GM18502 (cell line): Measurements from ENCODE around the gene RER1.

Experiments
- ATAC-seq: cut with Tn5 transposase; IDR thresholded peaks from one replicate; pipeline ENCODE4 v1.9.1; 2021; ENCODE audit warnings: mild to moderate bottlenecking; ENCODE audit not compliant: unreplicated experiment, poor library complexity

RER1 gene

DNA sequence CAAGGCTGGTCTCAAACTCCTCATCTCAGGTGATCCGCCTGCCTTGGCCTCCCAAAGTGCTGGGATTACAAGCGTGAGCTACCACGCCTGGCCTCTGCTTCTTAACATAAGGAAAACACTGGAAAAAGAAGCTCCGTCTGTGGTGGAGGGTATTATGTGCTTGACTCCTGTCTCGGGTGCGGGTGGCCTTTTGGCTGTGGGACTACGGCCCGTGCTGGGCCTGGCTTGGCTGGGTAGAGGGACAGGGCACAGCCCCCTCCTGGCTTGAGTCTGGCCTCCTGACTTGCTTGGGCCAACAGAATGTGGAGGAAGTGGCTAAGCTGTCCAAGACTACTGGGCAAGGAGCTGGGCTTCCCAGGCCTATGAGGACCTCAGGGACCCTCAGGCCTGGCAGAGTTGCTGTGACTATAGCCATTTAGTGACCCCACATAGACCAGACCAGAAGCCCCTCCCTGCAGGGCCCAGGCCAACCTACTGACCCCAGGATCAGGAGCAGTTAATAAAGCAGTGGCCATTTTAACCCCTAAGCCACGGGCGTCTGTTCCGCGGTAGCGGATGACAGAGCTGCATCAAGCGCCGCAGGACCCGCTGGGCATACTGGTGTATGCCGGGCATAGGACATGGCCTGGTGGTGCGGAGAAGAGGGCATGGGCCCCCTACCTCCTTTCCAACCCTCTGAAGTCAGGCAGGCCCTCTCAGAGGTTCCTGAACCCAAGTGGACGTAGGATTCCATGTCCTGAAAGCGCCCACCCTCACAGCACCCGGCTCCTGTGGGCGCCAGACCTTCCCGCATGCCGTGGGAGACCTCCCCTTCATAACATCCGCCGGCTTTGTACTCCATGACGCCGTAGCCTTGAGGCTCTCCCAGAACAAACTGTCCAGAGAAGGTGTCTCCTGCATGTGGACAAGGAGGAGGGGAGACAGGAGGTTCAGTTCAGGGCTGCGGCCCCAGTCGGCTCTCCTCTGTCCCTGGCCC lies 4.7 kb upstream of the RER1 start:
- no peak for ATAC-seq

DNA sequence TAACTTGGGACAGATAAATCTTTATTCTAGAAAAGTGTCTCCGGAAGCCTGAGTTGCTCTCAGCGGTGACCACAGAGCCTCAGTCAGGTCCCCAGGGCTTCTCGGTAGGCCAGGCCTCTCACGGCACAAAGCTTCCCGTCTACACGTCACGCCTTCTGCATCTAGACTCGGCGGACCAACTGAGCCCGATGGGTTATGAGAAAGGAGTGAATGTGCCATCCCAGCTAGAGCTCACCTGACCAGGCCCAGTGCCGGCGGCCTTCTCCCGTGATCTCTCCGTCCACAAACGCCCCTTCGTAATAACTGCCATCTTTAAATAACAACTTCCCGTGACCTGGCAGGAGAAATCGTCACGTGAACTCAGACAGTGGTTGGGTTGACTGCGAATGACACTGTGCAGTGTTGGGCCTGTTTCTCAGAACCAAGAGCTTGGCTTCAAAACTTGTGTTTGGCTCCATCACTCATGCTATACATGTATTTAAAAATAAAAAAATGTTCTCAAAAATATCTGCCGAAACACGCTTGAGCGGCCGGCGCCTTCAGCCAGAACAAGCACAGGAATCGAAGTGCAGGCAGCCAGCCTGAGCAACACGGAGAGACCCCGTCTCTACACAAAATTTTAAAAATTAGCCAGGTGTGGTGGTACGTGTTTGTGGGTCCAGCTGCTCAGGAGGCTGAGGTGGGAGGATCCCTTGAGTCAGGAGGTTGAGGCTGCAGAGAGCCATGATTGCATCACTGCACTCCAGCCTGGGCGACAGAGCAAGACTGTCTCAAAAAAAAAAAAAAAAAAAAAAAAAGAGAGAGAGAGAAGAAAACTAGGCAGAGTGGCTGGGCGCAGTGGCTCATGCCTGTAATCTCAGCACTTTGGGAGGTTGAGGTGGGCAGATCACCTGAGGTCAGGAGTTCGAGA lies 3.4 kb upstream of the RER1 start:
- no peak for ATAC-seq

DNA sequence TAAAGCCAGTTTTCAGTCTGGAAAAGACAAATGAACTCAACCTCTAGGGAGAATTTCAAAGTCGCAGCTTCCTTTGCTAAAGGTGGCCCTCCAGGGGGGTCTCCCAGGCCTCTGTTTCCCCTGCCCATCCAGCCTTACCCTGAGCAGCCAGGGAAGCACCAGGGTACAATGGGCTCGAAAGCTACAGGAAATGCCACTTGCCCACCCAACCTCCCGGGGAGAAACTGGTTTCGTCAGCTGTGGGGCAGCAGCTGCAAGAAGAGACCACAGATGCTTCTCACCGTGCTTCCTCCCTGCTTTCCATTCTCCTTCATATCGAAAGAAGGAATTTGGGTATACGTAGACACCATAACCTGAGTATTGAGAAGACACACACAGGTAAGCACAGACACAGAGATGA lies 2.0 kb upstream of the RER1 start:
- ATAC-seq = no peak

DNA sequence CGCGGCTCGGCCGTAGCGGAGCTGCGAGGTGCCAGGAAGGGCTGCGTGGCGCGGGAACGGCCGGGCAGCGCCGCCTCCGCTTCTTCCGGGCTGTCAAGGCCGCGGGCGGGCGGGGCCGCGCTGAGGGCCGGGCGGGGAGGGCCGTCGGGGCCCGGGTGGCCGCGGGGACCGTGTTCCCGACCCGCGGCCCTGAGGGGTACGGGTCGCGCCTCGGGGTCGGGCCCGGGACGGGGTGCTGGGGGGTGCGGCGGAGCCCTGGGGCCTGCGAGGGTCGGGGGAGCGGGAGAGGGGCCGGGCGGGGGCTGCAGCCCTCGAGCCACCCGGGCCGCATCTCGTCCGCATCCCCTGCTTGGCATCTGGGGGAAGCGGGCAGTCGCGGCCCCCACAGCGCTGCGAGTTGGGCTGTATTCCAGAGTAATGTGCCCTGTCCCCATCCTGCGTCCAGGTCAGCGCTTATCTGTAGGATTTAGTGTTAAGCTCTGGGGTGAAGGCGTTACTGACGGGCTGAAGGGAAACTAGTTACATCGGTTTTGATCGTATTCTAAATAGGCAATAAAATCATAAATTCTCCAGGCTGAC lies 379 bp downstream of the RER1 start:
- ATAC-seq = peak; percentile 17

DNA sequence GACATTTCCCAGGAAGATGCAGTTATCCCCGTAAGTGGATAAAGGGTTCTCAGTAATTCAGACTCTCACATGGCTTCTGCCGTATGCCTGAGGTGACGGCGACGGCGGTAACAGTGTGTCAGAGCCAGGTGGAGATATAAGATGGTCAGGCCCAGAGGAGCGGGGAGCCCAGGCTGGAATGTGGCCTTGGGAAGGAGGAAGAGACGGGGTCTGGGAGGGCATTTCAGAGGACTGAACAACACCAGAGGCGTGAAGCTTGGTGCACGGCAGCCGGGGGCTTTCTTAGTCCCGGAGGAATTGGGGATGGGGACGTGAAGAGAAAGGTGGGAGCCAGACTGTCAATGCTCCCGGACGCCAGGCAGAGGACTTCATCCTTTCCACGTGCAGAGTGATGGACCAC lies 1.0 kb downstream of the RER1 start:
- ATAC-seq = no peak

DNA sequence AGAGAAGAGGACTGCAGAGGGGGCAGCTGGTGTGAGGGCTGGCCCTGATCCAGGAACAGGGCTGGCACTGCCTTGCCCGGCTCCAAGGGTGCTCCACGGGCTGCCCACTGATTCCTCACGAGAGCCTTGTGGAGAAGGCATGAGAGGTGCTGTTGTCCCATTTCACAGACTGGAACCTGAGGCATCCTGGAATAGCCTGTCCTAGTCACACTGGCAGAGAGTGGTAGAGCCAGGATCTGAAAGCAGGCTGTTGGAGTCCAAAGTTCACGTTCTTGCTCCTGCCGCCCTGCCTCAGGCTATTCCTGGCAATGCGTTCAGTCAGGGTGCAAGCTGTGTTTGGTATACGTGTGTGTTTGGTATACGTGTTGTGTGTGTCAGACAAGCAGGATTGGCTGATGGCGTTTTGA lies 1.8 kb downstream of the RER1 start:
- ATAC-seq = no peak

DNA sequence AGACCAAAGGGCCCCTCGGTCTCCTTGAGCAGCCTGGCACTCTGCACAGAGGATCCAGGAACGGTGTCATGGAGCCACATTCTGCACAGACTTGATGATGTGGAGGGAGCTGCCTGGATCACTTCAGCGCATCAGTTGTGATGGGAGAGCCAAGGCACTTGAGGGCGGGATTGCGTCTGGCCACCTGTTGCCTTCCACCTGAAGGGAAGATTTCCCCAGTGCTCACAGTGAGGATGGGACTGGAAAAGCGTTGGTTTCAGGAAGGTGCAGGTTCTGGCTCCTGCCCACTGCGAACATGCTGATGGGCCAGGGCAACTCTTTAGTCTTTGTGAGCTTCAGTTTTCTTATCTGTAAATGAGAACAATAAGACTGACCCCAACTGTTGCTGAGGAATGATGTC lies 2.6 kb downstream of the RER1 start:
- no peak for ATAC-seq

DNA sequence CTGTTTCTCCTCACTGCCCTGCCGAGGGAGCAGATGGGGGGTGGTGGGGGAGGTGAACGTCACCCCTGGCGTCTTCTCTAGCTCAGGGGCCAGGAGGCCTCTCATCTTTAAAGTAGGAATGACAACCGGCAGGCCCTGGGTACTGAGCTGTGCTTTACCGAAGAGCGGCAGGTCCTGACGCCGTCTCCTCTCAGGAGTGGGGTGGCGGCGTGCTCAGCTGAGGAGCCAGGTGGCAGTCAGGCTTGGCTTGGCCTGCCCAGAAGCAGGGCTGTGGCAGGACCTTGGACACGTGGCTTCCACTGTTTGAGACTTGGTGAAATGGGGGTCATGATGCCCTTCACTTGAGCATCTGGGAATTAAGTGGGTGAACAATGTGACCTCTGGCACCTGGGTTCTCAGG lies 3.1 kb downstream of the RER1 start:
- ATAC-seq = no peak

DNA sequence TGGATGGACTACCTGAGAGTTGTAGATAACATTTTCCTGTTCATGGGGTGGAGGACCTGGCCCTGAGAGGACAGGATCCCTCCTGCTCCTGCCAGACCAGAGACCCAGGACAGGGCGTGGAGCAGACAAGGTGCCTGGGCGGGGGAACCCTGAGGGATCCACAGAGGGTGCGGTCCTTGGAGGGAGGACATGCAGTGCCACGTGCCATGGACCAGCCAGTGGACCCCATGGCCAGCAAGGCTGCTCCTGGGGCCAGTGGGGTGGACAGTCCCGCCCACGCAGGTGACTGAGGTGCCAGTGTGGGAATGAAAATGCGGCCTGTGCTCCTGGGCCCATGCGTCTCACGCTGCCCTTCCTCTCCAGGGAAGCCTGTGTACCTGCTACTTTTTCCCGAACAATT lies 3.6 kb downstream of the RER1 start:
- ATAC-seq = no peak

DNA sequence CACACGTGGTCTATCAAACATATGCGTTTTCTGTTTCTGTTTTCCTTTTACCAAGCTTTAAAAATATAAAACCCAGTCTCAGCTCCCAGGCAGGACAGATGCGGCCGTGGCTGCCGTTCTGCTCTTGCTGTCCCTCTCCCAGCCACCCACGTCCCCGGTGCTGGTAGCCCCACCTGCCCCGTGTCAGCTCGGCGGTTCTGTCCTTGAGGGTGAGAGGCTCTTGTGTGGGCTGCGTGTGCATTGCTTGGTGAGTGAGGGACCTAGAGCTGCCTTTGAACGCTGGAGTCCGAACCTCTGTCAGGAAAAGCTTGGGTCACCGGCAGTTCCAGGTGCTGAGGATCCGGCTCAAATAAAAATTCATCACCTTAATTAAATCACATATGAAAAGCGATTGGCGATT lies 4.4 kb downstream of the RER1 start:
- no peak for ATAC-seq

DNA sequence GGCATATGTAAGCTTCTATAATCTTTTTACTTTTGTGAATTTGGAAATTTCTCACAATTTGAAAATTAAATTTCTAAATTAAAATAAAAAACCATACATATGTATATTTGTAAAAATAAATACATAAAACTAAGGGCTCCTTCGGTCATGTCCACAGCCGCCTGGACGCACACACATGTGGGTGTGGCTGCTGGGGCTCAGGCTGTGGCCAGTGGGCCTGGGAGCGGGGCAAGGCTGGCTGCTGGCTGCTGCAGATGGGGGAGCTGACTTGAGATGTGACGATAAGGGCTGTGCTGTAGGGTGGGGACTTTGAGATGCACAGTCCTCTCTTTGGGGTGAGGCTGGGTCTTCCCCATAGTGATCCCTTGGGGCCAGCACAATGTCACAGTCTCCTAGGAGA lies 4.8 kb downstream of the RER1 start:
- no peak for ATAC-seq

DNA sequence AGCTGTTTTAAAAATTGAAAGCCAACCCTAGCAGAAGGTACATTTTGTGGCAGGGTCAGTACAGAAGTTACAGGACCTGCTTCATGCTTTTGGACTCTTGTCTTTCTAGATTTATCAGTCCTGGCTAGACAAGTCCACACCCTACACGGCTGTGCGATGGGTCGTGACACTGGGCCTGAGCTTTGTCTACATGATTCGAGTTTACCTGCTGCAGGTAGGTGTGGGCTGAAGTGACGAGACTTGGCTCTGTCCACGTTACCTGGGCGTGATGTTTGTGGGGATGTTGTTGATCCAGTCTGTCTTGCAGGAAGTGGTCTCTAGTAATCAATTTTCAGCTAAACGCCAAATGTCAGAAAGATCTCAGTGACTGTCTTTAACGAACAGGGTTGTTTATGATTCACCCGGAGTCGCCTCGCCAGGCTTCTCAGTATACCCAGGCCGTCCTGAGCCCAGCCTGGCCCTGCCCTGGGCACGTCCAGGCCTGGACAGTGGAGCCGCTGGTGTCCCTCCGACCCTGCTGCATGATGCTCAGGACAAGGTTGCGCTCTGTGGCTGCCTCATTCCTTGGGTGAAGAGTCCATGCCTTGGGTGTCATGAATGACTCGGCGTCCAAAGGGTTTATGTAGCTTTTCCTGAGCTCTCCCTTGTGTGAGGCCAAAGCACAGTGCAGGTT lies 5.5 kb downstream of the RER1 start:
- no peak for ATAC-seq

DNA sequence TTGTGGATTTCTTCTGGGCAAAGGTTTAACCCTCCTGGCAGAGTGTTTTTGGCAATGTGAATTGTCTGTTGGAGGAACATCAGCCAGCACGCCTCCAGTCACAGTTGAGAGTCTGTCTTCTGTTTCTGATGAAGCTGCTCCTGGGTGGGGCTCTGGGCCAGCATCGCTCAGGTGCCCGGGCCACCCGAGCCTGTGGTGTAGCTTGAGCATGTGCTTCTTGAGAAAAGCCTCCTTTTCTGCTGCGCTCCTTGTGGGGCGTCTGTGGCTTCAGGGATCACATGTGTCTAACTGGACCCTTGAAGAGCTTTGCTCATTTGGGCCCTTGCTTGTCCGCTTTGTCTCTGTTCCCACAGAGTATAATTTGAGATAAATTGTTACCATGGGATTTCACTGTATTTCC lies 7.2 kb downstream of the RER1 start:
- no peak for ATAC-seq

DNA sequence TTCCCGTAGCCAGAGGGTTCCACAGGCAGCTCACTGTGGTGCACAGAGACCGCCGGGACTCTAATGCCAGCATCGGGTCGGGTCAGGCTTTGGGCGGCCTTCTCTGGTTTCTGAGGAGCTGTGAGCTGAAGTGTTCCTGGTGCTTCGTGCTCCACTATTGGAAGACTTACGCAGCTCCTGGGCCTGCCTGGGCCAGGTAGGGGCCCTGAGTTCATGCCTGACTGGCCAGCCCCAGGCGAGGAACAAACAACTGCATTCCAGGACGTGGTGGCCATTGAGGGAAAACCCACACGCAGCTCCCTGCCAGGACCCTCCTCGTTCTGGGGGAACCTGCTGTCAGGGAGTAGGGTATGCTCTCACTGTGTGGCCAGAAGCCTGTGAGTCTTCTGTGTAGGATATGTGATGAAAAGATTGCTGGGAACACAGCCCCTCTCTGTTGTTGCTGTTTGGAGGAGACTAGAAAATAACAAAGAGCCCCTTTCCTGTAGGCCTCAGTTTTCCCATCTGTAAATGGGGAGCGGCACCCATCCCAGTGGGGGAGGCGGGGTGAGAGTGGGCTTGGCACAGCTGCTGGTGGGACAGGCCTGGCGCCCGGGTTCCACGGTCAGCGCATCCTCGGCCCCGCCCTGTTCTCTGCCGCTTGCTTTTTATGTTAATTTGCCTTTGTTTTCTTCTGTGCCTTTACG lies 8.4 kb downstream of the RER1 start:
- no peak for ATAC-seq

DNA sequence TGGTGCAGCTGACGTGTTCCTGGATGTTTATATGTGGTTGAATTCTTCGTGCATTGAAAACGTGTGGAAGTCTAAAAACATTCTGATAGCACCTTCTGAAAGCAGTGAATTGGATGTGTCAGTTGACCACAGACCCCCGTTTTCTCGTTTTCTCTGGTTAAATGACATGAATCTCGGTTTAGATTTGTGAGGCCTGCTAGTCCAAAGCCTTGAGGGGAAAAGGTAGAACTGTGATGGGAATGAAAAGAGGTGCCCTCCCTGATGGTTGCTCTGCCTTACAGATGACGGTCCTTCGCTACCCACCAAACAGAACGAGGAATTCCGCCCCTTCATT lies 8.9 kb downstream of the RER1 start:
- no peak for ATAC-seq

DNA sequence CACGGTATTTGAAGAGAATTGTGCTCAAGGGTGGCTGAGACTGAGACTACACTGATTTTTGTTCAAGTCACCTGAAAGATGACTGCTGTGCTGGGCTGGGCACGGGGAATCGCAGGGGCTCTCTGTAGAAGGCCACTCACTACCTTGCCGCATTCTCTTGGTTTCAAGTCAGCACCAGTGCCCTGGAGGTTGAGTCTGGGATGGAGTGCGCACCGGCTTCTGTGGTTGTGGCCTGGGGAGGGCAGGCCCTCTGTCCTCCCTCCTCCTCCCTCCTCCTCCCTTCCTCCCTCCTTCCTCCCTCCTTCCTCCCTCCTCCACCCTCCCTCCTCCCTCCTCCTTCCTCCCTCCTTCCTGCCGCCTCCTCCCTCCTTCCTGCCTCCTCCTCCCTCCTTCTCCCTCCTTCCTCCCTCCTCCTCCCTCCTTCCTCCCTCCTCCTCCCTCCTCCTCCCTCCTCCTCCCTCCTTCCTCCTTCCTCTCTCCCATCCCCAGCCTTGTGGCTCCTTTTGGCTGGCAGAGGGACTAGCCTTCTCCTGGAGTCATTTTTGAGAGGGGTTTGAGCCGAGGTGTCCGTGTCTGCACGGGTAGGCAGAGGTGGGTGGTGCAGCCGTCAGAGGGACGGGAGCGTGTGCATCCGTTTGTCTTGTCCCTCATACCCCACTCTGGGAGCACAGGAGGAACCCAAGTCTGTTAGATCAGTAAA lies 9.5 kb downstream of the RER1 start:
- no peak for ATAC-seq

DNA sequence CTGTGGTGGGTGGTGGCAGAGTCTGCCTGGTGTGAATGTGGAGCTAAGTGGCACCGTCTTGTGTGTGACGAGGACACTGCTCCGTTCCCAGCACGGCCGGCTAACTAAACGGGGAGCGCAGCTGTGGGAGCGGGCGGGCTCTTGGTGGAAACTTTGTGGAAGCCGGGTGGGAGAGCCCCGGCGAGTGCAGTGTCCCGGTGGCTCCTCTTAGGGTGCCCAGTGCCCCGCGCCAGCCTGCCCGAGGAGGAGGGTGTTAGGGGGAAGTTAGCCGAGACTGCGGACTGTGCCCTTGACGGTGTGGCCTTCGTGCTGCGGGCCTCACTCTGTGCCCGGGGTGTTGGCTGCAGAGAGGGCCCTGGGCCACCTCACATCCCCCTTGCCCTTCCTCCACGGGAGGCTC lies 10.8 kb downstream of the RER1 start:
- no peak for ATAC-seq

DNA sequence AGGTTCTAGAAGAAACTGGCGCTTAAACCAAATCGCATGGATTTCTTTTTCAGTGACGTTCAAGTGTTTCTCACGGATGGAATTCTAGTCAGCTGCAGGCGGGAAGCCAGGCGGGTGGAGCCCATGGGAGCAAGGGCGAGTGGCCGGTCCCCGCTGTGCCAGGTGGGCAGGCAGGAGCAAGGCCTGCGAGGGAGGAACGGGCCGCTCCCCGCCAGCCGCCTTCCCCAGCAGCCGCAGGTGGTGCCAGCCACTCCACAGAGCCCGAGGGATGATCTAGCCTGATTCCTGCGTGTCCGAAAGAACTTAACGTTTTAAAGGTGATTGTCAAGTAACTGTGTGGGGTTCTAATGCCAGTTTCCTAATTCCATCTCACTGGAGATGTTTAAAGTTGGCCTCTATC lies 11.6 kb downstream of the RER1 start:
- no peak for ATAC-seq

DNA sequence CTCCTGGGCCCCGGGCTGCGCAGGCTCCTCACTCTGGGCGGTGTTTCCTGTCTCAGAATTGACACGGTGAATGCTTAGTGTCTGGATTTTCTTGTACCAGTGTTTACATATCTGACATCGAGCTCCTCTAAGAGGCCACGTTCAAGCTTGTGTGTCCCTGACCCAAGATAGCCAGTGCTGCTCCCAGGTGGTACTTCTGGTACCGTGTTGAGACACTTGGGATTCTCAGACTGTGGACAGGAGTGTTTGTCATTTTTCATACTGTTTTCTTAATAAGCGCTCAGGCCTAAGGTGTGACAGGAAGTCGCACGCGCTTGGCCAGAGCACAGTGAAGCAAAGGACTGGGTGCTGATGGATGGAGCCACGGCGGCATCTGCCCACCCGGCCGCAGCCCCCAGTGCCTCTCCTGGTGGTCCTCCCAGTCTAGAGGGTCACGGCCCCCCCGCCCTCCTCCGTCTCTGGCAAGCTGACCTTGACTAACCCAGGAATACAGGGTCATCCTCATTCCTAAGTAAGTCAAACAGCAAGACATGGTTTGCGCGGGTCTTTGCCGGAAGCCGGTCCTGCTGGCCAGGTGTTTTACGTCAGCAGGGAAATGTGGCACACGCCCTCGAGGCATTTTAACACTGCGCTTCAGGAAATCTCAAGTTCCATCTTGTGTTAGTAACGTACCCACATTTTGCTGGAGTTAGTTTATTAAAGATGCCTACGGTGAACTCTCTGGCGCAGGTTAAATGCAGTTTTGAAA lies 12.7 kb downstream of the RER1 start:
- ATAC-seq = no peak
